Chondrocyte (in vitro differentiated cells): ENCODE data around the gene PNCK. TPM values are rescaled to one million over a fixed set of nuclear protein-coding genes. Genes with fewer than 3 reads are reported as not detected.
"Not testable (repeated sequence)": the region's sequence is repeated elsewhere in the genome, so short reads cannot be mapped to it uniquely, and the experiment has no call there.

Source experiments
- DNase-seq: peaks from one replicate; pipeline ENCODE4 v3.0.0; 2021; ENCODE audit warnings: mixed read lengths, low spot score
- H3K27ac Mint-ChIP-seq: one replicate; pipeline ENCODE4 v1.8.0; 2021; ENCODE audit warnings: mild to moderate bottlenecking, moderate library complexity, mixed read lengths; ENCODE audit not compliant: unreplicated experiment
- H3K27me3 Mint-ChIP-seq: 2 replicates; pipeline ENCODE4 v1.8.0; 2021; ENCODE audit warnings: low read depth, mixed read lengths
- H3K36me3 Mint-ChIP-seq: 2 replicates; pipeline ENCODE4 v1.8.0; 2021; ENCODE audit warnings: low read depth, mixed read lengths
- H3K4me1 Mint-ChIP-seq: 2 replicates; pipeline ENCODE4 v1.8.0; 2021; ENCODE audit warnings: low read depth, mild to moderate bottlenecking, mixed read lengths
- H3K4me3 Mint-ChIP-seq: one replicate; pipeline ENCODE4 v1.8.0; 2021; ENCODE audit warnings: mild to moderate bottlenecking, moderate library complexity, mixed read lengths; ENCODE audit not compliant: unreplicated experiment
- H3K9me3 Mint-ChIP-seq: 2 replicates; pipeline ENCODE4 v1.8.0; 2021; ENCODE audit warnings: low read depth, mixed read lengths
- CTCF ChIP-seq: fragments of 200-600 bp; sonication (generic); IDR thresholded peaks from 2 replicates; pipeline ENCODE4 v1.5.0; 2021; ENCODE audit warnings: antibody characterized with exemption, mild to moderate bottlenecking, moderate library complexity
- total RNA-seq: library from RNA; stranded (reverse); gene quantifications from 3 replicates; pipeline ENCODE4 v1.2.1, GENCODE V29; 2021

The PNCK gene
- total RNA-seq, 1 donor from 2014 or later: 3.2 TPM

GRCh38 chrX:153701706-153702105 is 28.1 kb upstream of the PNCK start:
- H3K4me3 Mint-ChIP-seq: no peak overlapping the region
- H3K27me3 Mint-ChIP-seq: no peaks in the 10 kb centered on the region
- peaks cover 6% of the 10 kb centered on the region for H3K36me3 Mint-ChIP-seq
- TF ChIP-seq CTCF: no peak
- peaks cover 14% of the 10 kb centered on the region for H3K4me1 Mint-ChIP-seq
- no peak for DNase-seq
- peaks cover 8% of the 10 kb centered on the region for H3K9me3 Mint-ChIP-seq
- H3K27ac Mint-ChIP-seq: no peak overlapping the region

GRCh38 chrX:153700967-153701366 is 27.4 kb upstream of the PNCK start:
- Mint-ChIP-seq H3K27me3 (no peaks in the 10 kb centered on the region), H3K27ac (no peak overlapping the region), H3K36me3 (peaks cover 6% of the 10 kb centered on the region), H3K4me1 (peaks cover 8% of the 10 kb centered on the region), H3K9me3 (peaks cover 2% of the 10 kb centered on the region), H3K4me3 (no peak overlapping the region)
- no peak for TF ChIP-seq CTCF
- DNase-seq: no peak

GRCh38 chrX:153700376-153700945 is 26.8 kb upstream of the PNCK start:
- Mint-ChIP-seq H3K4me1 (peaks cover 4% of the 10 kb centered on the region), H3K36me3 (peaks cover 6% of the 10 kb centered on the region), H3K27me3 (no peaks in the 10 kb centered on the region), H3K9me3 (peaks cover 2% of the 10 kb centered on the region), H3K27ac (no peak overlapping the region), H3K4me3 (no peak overlapping the region)
- no peak for DNase-seq
- no peak for TF ChIP-seq CTCF

- not testable (repeated sequence) for H3K27ac Mint-ChIP-seq, H3K4me3 Mint-ChIP-seq, H3K27me3 Mint-ChIP-seq, H3K9me3 Mint-ChIP-seq, H3K36me3 Mint-ChIP-seq, DNase-seq, H3K4me1 Mint-ChIP-seq
These were observed 26.3 kb upstream of the PNCK start for GRCh38 chrX:153699784-153700371.

- not testable (repeated sequence) for H3K36me3 Mint-ChIP-seq, H3K9me3 Mint-ChIP-seq, H3K4me3 Mint-ChIP-seq
These were observed 25.7 kb upstream of the PNCK start for GRCh38 chrX:153699210-153699783.

GRCh38 chrX:153697924-153698865 is 24.6 kb upstream of the PNCK start:
- Mint-ChIP-seq H3K36me3 (peaks cover 6% of the 10 kb centered on the region), H3K4me1 (peaks cover 3% of the 10 kb centered on the region), H3K27me3 (no peaks in the 10 kb centered on the region), H3K4me3 (no peak overlapping the region), H3K9me3 (no peaks in the 10 kb centered on the region), H3K27ac (no peak overlapping the region)
- DNase-seq: no peak
- TF ChIP-seq CTCF: no peak

More at GRCh38 chrX:153699210-153699783, 25.7 kb upstream of the PNCK start:
- not testable (repeated sequence) for H3K27me3 Mint-ChIP-seq, H3K4me1 Mint-ChIP-seq, H3K27ac Mint-ChIP-seq, DNase-seq

GRCh38 chrX:153696986-153697722 is 23.5 kb upstream of the PNCK start:
- not testable (repeated sequence) for DNase-seq, H3K36me3 Mint-ChIP-seq, H3K4me3 Mint-ChIP-seq, H3K9me3 Mint-ChIP-seq, H3K4me1 Mint-ChIP-seq, H3K27me3 Mint-ChIP-seq
- H3K27ac Mint-ChIP-seq: peak overlapping the region; percentile 77

GRCh38 chrX:153696538-153696937 is 22.9 kb upstream of the PNCK start:
- not testable (repeated sequence) for H3K4me1 Mint-ChIP-seq, H3K9me3 Mint-ChIP-seq, H3K27me3 Mint-ChIP-seq, H3K4me3 Mint-ChIP-seq, DNase-seq, H3K36me3 Mint-ChIP-seq, H3K27ac Mint-ChIP-seq
